ENCODE data around the gene FCHSD1.
A peak's percentile ranks its signal among the peaks of the same experiment; 100 is the strongest.

The FCHSD1 gene

GRCh38 chr5:141692919-141693725, 41.9 kb upstream of the FCHSD1 start:
- no peak overlapping the region for H3K27ac Mint-ChIP-seq
- H3K36me3 Mint-ChIP-seq (ENCODE audit: low read depth) = no peaks in the 10 kb centered on the region
- peaks cover 68% of the 10 kb centered on the region for H3K27me3 Mint-ChIP-seq (ENCODE audit: low read depth, poor library complexity)

DNA sequence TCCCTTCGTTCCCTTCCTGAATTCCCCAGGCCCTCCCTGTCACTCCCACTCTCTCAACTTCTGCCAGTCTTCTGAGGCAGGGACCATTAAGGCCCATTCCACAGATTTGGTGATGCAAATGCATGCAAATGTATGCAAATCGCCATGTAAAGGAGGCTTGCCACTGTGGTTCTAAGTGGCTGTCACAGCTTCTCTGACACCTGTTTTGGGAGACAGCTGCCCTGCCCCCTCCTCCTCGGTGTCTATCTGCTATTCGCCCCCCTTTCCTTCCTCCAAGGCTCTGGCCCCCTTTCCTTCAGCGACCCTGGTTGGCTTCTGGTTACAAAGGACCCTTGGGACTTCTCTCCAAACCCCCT, 41.3 kb upstream of the FCHSD1 start:
- H3K27ac Mint-ChIP-seq = no peak overlapping the region
- TF ChIP-seq, protein P1, sequence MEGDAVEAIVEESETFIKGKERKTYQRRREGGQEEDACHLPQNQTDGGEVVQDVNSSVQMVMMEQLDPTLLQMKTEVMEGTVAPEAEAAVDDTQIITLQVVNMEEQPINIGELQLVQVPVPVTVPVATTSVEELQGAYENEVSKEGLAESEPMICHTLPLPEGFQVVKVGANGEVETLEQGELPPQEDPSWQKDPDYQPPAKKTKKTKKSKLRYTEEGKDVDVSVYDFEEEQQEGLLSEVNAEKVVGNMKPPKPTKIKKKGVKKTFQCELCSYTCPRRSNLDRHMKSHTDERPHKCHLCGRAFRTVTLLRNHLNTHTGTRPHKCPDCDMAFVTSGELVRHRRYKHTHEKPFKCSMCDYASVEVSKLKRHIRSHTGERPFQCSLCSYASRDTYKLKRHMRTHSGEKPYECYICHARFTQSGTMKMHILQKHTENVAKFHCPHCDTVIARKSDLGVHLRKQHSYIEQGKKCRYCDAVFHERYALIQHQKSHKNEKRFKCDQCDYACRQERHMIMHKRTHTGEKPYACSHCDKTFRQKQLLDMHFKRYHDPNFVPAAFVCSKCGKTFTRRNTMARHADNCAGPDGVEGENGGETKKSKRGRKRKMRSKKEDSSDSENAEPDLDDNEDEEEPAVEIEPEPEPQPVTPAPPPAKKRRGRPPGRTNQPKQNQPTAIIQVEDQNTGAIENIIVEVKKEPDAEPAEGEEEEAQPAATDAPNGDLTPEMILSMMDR (IDR thresholded peaks at IDR 0.05) = no peak
- peak overlapping the region; percentile 76 for H3K4me3 Mint-ChIP-seq
- no peaks in the 10 kb centered on the region for H3K36me3 Mint-ChIP-seq (ENCODE audit: low read depth)
- no peaks in the 10 kb centered on the region for H3K9me3 Mint-ChIP-seq
- peaks cover 28% of the 10 kb centered on the region for H3K4me1 Mint-ChIP-seq
- no peak for DNase-seq
- H3K27me3 Mint-ChIP-seq (ENCODE audit: low read depth, poor library complexity) = peaks cover 68% of the 10 kb centered on the region

More at GRCh38 chr5:141692919-141693725, 41.9 kb upstream of the FCHSD1 start:
- DNase-seq = no peak
- H3K4me1 Mint-ChIP-seq = peaks cover 24% of the 10 kb centered on the region
- peak overlapping the region; percentile 76 for H3K4me3 Mint-ChIP-seq
- no peaks in the 10 kb centered on the region for H3K9me3 Mint-ChIP-seq
- TF ChIP-seq, protein P1 (IDR thresholded peaks at IDR 0.05) = no peak

DNA sequence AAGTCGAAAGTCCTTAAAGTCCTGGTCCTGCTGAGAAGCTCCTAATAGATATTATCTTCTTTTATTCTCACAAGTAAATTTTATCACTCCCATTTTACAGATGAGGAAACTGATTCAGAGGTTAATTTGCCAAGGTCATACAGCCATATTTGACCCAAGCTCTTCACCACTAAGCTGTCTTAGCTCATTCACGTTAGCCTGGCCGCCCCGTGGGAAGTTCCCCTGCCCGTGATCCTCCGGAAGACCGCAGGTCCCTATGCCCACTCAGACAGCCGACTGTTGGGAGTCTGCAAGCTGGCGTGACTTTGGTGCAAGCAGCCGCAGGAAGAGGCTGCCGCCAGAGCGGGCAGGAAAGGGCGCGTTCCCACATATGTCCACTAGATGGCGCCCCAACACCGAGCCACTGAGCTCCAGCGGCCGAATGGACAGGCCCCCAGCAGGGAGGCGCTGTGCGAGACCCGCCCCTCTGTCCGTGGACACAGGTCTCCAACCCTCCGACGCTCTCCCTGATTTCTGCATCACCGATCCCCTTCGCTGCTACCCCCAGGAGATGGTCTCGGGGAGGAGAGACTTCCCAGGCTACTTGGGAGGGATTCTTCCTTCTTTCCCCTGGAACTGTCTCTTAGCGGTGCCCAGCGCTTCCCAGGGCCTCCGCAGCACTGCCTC, 40.8 kb upstream of the FCHSD1 start:
- Mint-ChIP-seq H3K9me3 (no peaks in the 10 kb centered on the region), H3K4me1 (peaks cover 32% of the 10 kb centered on the region), H3K4me3 (peak overlapping the region; percentile 76), H3K36me3 (ENCODE audit: low read depth) (no peaks in the 10 kb centered on the region), H3K27me3 (ENCODE audit: low read depth, poor library complexity) (peaks cover 68% of the 10 kb centered on the region), H3K27ac (no peak overlapping the region)
- TF ChIP-seq, protein P1 (IDR thresholded peaks at IDR 0.05) = peak; percentile 98
- peak; percentile 95 for DNase-seq

GRCh38 chr5:141691286-141691866, 40.2 kb upstream of the FCHSD1 start:
- Mint-ChIP-seq H3K27ac (no peak overlapping the region), H3K27me3 (ENCODE audit: low read depth, poor library complexity) (peaks cover 68% of the 10 kb centered on the region), H3K36me3 (ENCODE audit: low read depth) (no peaks in the 10 kb centered on the region), H3K4me3 (no peak overlapping the region), H3K9me3 (no peaks in the 10 kb centered on the region), H3K4me1 (peaks cover 32% of the 10 kb centered on the region)
- DNase-seq = no peak
- TF ChIP-seq, protein P1 (IDR thresholded peaks at IDR 0.05) = no peak

DNA sequence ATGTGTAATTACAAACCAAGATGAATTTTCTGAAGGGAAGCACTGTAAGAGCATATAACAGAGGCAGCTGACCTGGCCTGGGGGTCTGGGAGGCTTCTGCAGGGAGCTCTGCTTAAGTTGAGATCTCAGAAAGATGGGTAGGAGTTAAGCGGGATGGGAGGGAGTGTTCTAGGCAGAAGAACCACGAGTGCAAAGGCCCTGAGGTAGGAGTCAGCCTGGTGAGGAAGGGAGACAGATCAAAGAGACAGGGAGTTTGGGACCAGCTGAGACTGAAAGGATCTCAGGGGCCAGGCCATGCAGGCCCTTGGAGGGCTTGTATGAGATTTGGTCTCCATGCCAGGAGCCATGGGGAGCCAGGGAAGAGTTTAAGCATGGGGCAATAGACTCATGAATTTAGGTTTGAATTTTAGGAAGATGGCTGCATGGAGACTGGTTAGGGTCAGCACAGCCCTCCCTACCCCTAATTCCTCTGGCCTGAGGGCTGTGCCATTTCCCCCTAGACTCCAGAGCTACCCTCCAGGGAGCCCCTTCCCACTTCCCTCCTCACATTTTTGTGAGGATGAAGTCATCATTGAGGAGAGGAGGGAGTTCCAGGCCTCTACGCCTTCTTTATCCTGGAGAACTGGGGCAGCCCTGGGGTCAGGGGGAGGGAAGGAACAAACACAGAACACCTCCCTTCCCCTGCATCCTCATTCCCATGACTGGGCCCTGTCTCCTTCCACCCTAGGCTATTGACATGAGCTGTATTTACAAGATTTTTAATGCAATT, 35.6 kb upstream of the FCHSD1 start:
- Mint-ChIP-seq H3K27me3 (ENCODE audit: low read depth, poor library complexity) (peaks cover 45% of the 10 kb centered on the region), H3K4me3 (no peak overlapping the region), H3K4me1 (peaks cover 32% of the 10 kb centered on the region), H3K9me3 (no peaks in the 10 kb centered on the region), H3K27ac (no peak overlapping the region), H3K36me3 (ENCODE audit: low read depth) (no peaks in the 10 kb centered on the region)
- no peak for DNase-seq
- TF ChIP-seq, protein P1 (IDR thresholded peaks at IDR 0.05) = no peak
